ENCODE data around the gene DPY19L1.
"Not testable (repeated sequence)": the region's sequence is repeated elsewhere in the genome, so short reads cannot be mapped to it uniquely, and the experiment has no call there.

Gene DPY19L1

GRCh38 chr7:34984140-34984539, 53.1 kb downstream of the DPY19L1 start:
- DNase-seq: not testable (repeated sequence)

- no peak for DNase-seq
Measured at GRCh38 chr7:34982371-34983019, 54.8 kb downstream of the DPY19L1 start.

- not testable (repeated sequence) for DNase-seq
Measured at GRCh38 chr7:34979124-34979523, 58.2 kb downstream of the DPY19L1 start.

- DNase-seq: no peak
Measured at GRCh38 chr7:34973400-34973760, 63.9 kb downstream of the DPY19L1 start.

GRCh38 chr7:34972739-34973399, 64.4 kb downstream of the DPY19L1 start:
- DNase-seq: not testable (repeated sequence)

- DNase-seq: not testable (repeated sequence)
Measured at GRCh38 chr7:34967818-34968217, 69.5 kb downstream of the DPY19L1 start.

GRCh38 chr7:34966504-34966903, 70.8 kb downstream of the DPY19L1 start:
- DNase-seq: not testable (repeated sequence)

GRCh38 chr7:34958021-34958420, 79.3 kb downstream of the DPY19L1 start:
- no peak for DNase-seq

- DNase-seq: no peak
Measured at GRCh38 chr7:34952822-34953221, 84.5 kb downstream of the DPY19L1 start.

GRCh38 chr7:34949361-34949760, 87.9 kb downstream of the DPY19L1 start:
- no peak for DNase-seq

GRCh38 chr7:34947427-34947826, 89.9 kb downstream of the DPY19L1 start:
- DNase-seq: not testable (repeated sequence)

- DNase-seq: no peak
Measured at GRCh38 chr7:34946486-34946885, 90.8 kb downstream of the DPY19L1 start.

- DNase-seq: not testable (repeated sequence)
Measured at GRCh38 chr7:34945894-34946477, 91.3 kb downstream of the DPY19L1 start.

- DNase-seq: no peak
Measured at GRCh38 chr7:34939175-34939574, 98.1 kb downstream of the DPY19L1 start.

GRCh38 chr7:34935735-34936165, 101.5 kb downstream of the DPY19L1 start:
- DNase-seq: not testable (repeated sequence)

GRCh38 chr7:34931739-34932138, 105.5 kb downstream of the DPY19L1 start:
- no peak for DNase-seq

GRCh38 chr7:34929783-34930182, 107.5 kb downstream of the DPY19L1 start:
- not testable (repeated sequence) for DNase-seq

- no peak for DNase-seq
Measured at GRCh38 chr7:34928560-34928959, 108.7 kb downstream of the DPY19L1 start.

- DNase-seq: no peak
Measured at GRCh38 chr7:34928052-34928451, 109.2 kb downstream of the DPY19L1 start.

GRCh38 chr7:34920470-34920869, 116.8 kb downstream of the DPY19L1 start:
- not testable (repeated sequence) for DNase-seq

GRCh38 chr7:34919038-34919437, 118.2 kb downstream of the DPY19L1 start:
- DNase-seq: not testable (repeated sequence)

GRCh38 chr7:34918198-34918861, 119.0 kb downstream of the DPY19L1 start:
- DNase-seq: not testable (repeated sequence)

- DNase-seq: not testable (repeated sequence)
Measured at GRCh38 chr7:34917515-34917914, 119.8 kb downstream of the DPY19L1 start.

- no peak for DNase-seq
Measured at GRCh38 chr7:34916267-34916666, 121.0 kb downstream of the DPY19L1 start.
